ENCODE data around the gene KCNG2. TPM values are rescaled to one million over a fixed set of nuclear protein-coding genes. Genes with fewer than 3 reads are reported as not detected.

The KCNG2 gene
- total and polyA plus RNA-seq, 10 of the 15 experiments (the other 5 are each of a cell fraction or from before 2014, with no cell fraction given) = 0.20 to 0.23 TPM; not detected in 8

DNA sequence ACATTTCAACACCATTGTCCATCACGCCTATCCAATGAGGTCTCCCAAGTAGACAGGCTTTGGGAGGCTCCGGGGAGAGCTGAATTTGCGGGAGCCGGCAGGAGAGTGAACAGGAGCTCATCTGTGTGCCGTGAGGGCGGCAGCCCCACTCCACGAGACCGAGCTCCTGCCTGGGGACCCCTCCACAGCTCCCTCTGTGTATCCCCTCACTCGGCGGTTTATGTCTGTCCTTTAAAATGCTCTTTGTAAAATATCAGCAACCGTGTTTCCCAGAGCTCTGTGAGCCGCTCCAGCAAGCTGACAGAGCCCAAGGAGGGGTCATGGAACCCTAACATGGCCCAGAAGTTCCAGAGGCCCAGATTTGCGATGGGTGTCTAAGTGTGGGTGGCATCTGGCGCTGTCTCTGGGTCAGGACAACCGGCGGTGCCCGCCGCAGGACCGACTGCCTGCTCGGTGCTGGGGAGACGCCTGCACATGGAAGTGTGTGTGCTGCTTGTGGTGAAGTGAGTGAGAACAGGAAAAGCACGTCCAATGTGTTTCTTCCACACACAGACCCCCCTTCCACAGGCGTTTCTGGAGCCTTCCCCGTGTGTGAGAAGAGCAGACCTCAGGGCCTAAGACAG, 118.9 kb downstream of the KCNG2 start:
- CTCF ChIA-PET = no interaction called here
- no peak overlapping the region for H3K27ac ChIP-seq (ENCODE audit: control insufficient read depth, insufficient read depth)
- in situ Hi-C loops (cut with MboI) = no loop called here
- POLR2A ChIA-PET = no interaction called here
- DNase-seq (ENCODE audit: low read depth, low spot score) (no peak), ATAC-seq (no peak), FAIRE-seq (no peak)
- peaks cover 5% of the 10 kb centered on the region; the same call in 1 of the 3 replicates for H3K9me3 ChIP-seq (replicated peaks; ENCODE audit: control insufficient read depth, insufficient read depth, low read length)
- H4K20me1 ChIP-seq (ENCODE audit: control insufficient read depth, insufficient read depth) = no peaks in the 10 kb centered on the region
- H2AFZ ChIP-seq (ENCODE audit: control insufficient read depth, low read depth, low read length) = no peak overlapping the region
- no peaks in the 10 kb centered on the region for H3K27me3 ChIP-seq (replicated peaks in 1 of 2; ENCODE audit: control insufficient read depth in 2 of 2, insufficient read depth in 2 of 2, low read length in 1 of 2)
- H3K4me3 ChIP-seq = no peak overlapping the region
- TF ChIP-seq POLR2AphosphoS2 (IDR thresholded peaks at IDR 0.05; ENCODE audit: low read depth, low read length) (no peak), ETV6 (conservative IDR thresholded peaks at IDR 0.05 in 1 of 2, IDR thresholded peaks at IDR 0.05 in 1 of 2; ENCODE audit: borderline replicate concordance in 1 of 2, low read depth in 1 of 2) (no peak), STAT3 (IDR thresholded peaks at IDR 0.05; ENCODE audit: low read depth, low read length) (no peak), ZNF207 (IDR thresholded peaks at IDR 0.05; ENCODE audit: borderline replicate concordance) (no peak), BMI1 (IDR thresholded peaks at IDR 0.05; ENCODE audit: borderline replicate concordance) (no peak), GATAD2B (conservative IDR thresholded peaks at IDR 0.05; ENCODE audit: low read depth) (no peak)
- TF ChIP-seq, protein P1, sequence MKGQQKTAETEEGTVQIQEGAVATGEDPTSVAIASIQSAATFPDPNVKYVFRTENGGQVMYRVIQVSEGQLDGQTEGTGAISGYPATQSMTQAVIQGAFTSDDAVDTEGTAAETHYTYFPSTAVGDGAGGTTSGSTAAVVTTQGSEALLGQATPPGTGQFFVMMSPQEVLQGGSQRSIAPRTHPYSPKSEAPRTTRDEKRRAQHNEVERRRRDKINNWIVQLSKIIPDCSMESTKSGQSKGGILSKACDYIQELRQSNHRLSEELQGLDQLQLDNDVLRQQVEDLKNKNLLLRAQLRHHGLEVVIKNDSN (IDR thresholded peaks at IDR 0.05; ENCODE audit: borderline replicate concordance, extremely low read length, insufficient read depth, low read depth, low read length) = no peak
- intact Hi-C loops (cut with micrococcal nuclease; ENCODE audit: unreplicated experiment) = no loop called here
- H3K9ac ChIP-seq (ENCODE audit: control insufficient read depth, insufficient read depth, low read length) = no peak overlapping the region
- H3K4me1 ChIP-seq (ENCODE audit: control insufficient read depth, insufficient read depth, low read length) = no peaks in the 10 kb centered on the region
- no TSS peak for BruUV-seq (replicated peaks)
- 96% methylated on average over 24 of the region's 24 CpGs for whole genome bisulfite sequencing (ENCODE audit: insufficient coverage, insufficient replicate concordance, low lambda C conversion rate, missing lambda C conversion rate)
- H3K4me2 ChIP-seq (ENCODE audit: control insufficient read depth, insufficient read depth) = no peak overlapping the region
- RAD21 ChIA-PET (ENCODE audit: unreplicated experiment) = no interaction called here
- peaks cover 0 to 23% of the 10 kb centered on the region in 2 experiments; a peak in 3 of 4 replicates for H3K36me3 ChIP-seq (ENCODE audit: control insufficient read depth in 2 of 2, insufficient read depth in 2 of 2, low read length in 1 of 2)
- SMC1A ChIA-PET (ENCODE audit: uncharacterized antibody, unreplicated experiment) = no interaction called here
- H3K79me2 ChIP-seq (ENCODE audit: control insufficient read depth, insufficient read depth, low read length) = no peaks in the 10 kb centered on the region

Measured in GM12878 (cell line).